H1 (cell line): Measurements from ENCODE around the gene EIF4EBP3. TPM values are rescaled to one million over a fixed set of nuclear protein-coding genes. Genes with fewer than 3 reads are reported as not detected.

Experiments
- CTCF ChIA-PET: fragments of 300-600 bp; sonication (Branson Sonifier 250); formaldehyde crosslinking; loops from one replicate; lab custom pipeline; 2021; ENCODE audit not compliant: partially characterized antibody; lab: Charles Lee
- POLR2A ChIA-PET: fragments of 300-600 bp; sonication (Branson Sonifier 250); formaldehyde crosslinking; loops from one replicate; lab custom pipeline; 2021; ENCODE audit warnings: inconsistent platforms; ENCODE audit not compliant: partially characterized antibody; lab: Charles Lee
- DNase-seq, 2 experiments: peaks; one replicate each; pipeline versions ENCODE4 v3.0.0 to v3.0.0-alpha.2; 2010 to 2022; ENCODE audit warnings: low spot score in 2 of 2, low read depth in 1 of 2, mixed read lengths in 1 of 2
- FAIRE-seq: peaks from 2 replicates; lab custom pipeline; 2011; peaks lifted over from hg19 to GRCh38; lab: Jason Lieb, UNC
- H2AFZ ChIP-seq: 2 replicates; pipeline ENCODE4 v1.8.1; 2012; ENCODE audit warnings: low read length, inconsistent platforms
- H2AK5ac ChIP-seq: 2 replicates; pipeline ENCODE4 v1.6.1; 2013; ENCODE audit warnings: low read depth, low read length
- H2BK120ac ChIP-seq: replicated peaks from 2 replicates; pipeline ENCODE3; 2013; ENCODE audit warnings: low read depth, low read length, inconsistent platforms
- H2BK12ac ChIP-seq: 2 replicates; pipeline ENCODE4 v1.6.1; 2013; ENCODE audit warnings: low read depth, low read length
- H2BK15ac ChIP-seq: 2 replicates; pipeline ENCODE4 v1.6.1; 2013; ENCODE audit warnings: low read length
- H2BK20ac ChIP-seq: 2 replicates; pipeline ENCODE4 v1.6.1; 2013; ENCODE audit warnings: low read length
- H2BK5ac ChIP-seq: 2 replicates; pipeline ENCODE4 v1.6.1; 2013; ENCODE audit warnings: low read depth, low read length
- H3K14ac ChIP-seq: 2 replicates; pipeline ENCODE4 v1.6.1; 2013; ENCODE audit warnings: inconsistent platforms; ENCODE audit not compliant: insufficient read length
- H3K18ac ChIP-seq: 2 replicates; pipeline ENCODE4 v1.6.1; 2013; ENCODE audit warnings: low read length; ENCODE audit errors: extremely low read depth
- H3K23ac ChIP-seq: 2 replicates; pipeline ENCODE4 v1.6.1; 2013; ENCODE audit warnings: inconsistent platforms; ENCODE audit not compliant: insufficient read length
- H3K23me2 ChIP-seq: 2 replicates; pipeline ENCODE4 v1.6.1; 2013; ENCODE audit warnings: low read depth, low read length
- H3K27ac ChIP-seq: 2 replicates; pipeline ENCODE4 v1.6.1; 2011; ENCODE audit warnings: low read depth, low read length, inconsistent platforms
- H3K27me3 ChIP-seq, 4 experiments: replicated peaks in 1 of 4; 1 replicate in 1 of 4; 2 replicates in 3 of 4; pipeline versions ENCODE4 v1.6.1 to v1.8.1; 2011 to 2013; ENCODE audit warnings: low read length in 3 of 4, mild to moderate bottlenecking in 3 of 4, inconsistent platforms in 2 of 4, mixed read lengths in 2 of 4, moderate library complexity in 1 of 4; ENCODE audit not compliant: control insufficient read depth in 3 of 4, insufficient read depth in 3 of 4; ENCODE audit errors: extremely low read depth in 1 of 4
- H3K36me3 ChIP-seq, 4 experiments: 2 replicates each; pipeline versions ENCODE4 v1.6.1 to v1.8.1; 2011 to 2013; ENCODE audit warnings: mild to moderate bottlenecking in 4 of 4, low read length in 3 of 4, moderate library complexity in 2 of 4, control low read depth in 1 of 4, inconsistent platforms in 1 of 4; ENCODE audit not compliant: insufficient read depth in 4 of 4, control insufficient read depth in 2 of 4
- H3K4ac ChIP-seq: replicated peaks from 2 replicates; pipeline ENCODE3; 2013; ENCODE audit warnings: low read length, low read depth, mixed read lengths, inconsistent platforms; ENCODE audit not compliant: insufficient read length
- H3K4me1 ChIP-seq, 4 experiments: replicated peaks in 1 of 4; 1 replicate in 1 of 4; 2 replicates in 3 of 4; pipeline versions ENCODE4 v1.6.1 to v1.8.1; 2011 to 2013; ENCODE audit warnings: low read length in 3 of 4, inconsistent platforms in 2 of 4, mixed read lengths in 1 of 4; ENCODE audit not compliant: insufficient read depth in 4 of 4, control insufficient read depth in 3 of 4
- H3K4me2 ChIP-seq, 2 experiments: 2 replicates each; pipeline versions ENCODE4 v1.6.1 to v1.8.1; 2011 to 2013; ENCODE audit warnings: low read depth in 2 of 2, low read length in 2 of 2, control low read depth in 1 of 2, inconsistent platforms in 1 of 2, mild to moderate bottlenecking in 1 of 2; ENCODE audit not compliant: insufficient read depth in 1 of 2
- H3K4me3 ChIP-seq, 4 experiments: fragments of 200-600, 300-600 bp in 1 of 4; sonication (generic), shearing (Covaris generic), sonication (Bioruptor Twin) in 1 of 4; 2 replicates each; pipeline versions ENCODE4 v1.5.1 to v1.8.1; 2011 to 2016; ENCODE audit warnings: low read length in 4 of 4, low read depth in 3 of 4, control low read depth in 2 of 4, inconsistent platforms in 2 of 4, mild to moderate bottlenecking in 2 of 4, mixed read lengths in 1 of 4, moderate library complexity in 1 of 4; ENCODE audit not compliant: insufficient read depth in 2 of 4; ENCODE audit errors: extremely low read depth in 1 of 4
- H3K56ac ChIP-seq: replicated peaks from 2 replicates; pipeline ENCODE3; 2013; ENCODE audit warnings: low read depth, mild to moderate bottlenecking, mixed read lengths, low read length, inconsistent platforms; ENCODE audit not compliant: insufficient read length
- H3K79me1 ChIP-seq: 2 replicates; pipeline ENCODE4 v1.6.1; 2013; ENCODE audit warnings: low read depth, low read length, control low read depth
- H3K79me2 ChIP-seq, 2 experiments: 2 replicates each; pipeline versions ENCODE4 v1.6.1 to v1.8.1; 2012 to 2013; ENCODE audit warnings: low read length in 2 of 2, mild to moderate bottlenecking in 2 of 2, inconsistent platforms in 1 of 2; ENCODE audit not compliant: insufficient read depth in 2 of 2, control insufficient read depth in 1 of 2
- H3K9ac ChIP-seq, 4 experiments: replicated peaks in 1 of 4; 1 replicate in 1 of 4; 2 replicates in 3 of 4; pipeline versions ENCODE4 v1.6.1 to v1.8.1; 2011 to 2013; ENCODE audit warnings: low read depth in 3 of 4, low read length in 3 of 4, control low read depth in 2 of 4, mild to moderate bottlenecking in 2 of 4, moderate library complexity in 2 of 4, inconsistent platforms in 1 of 4; ENCODE audit errors: extremely low read depth in 1 of 4
- H3K9me3 ChIP-seq, 2 experiments: 2 replicates each; pipeline versions ENCODE4 v1.6.1 to v1.8.1; 2012 to 2013; ENCODE audit warnings: mild to moderate bottlenecking in 2 of 2, moderate library complexity in 2 of 2, control low read depth in 1 of 2, inconsistent platforms in 1 of 2, low read depth in 1 of 2, low read length in 1 of 2, mixed read lengths in 1 of 2; ENCODE audit not compliant: insufficient read depth in 2 of 2
- H4K20me1 ChIP-seq, 2 experiments: replicated peaks in 1 of 2; 2 replicates each; pipeline versions ENCODE3 to v1.8.1; 2011 to 2013; ENCODE audit warnings: inconsistent platforms in 2 of 2, low read length in 2 of 2, mild to moderate bottlenecking in 1 of 2; ENCODE audit not compliant: insufficient read depth in 2 of 2, control insufficient read depth in 1 of 2
- H4K5ac ChIP-seq: 2 replicates; pipeline ENCODE4 v1.6.1; 2013; ENCODE audit warnings: low read length, low read depth, mixed read lengths, inconsistent platforms; ENCODE audit not compliant: insufficient read length
- H4K8ac ChIP-seq: 2 replicates; pipeline ENCODE4 v1.8.0; 2013; ENCODE audit warnings: mild to moderate bottlenecking, moderate library complexity, low read length, inconsistent platforms; ENCODE audit not compliant: insufficient read depth; ENCODE audit errors: extremely low read depth
- H4K91ac ChIP-seq: replicated peaks from 2 replicates; pipeline ENCODE3; 2013; ENCODE audit warnings: low read length, mixed read lengths, inconsistent platforms; ENCODE audit not compliant: insufficient read length
- CBX8 ChIP-seq: fragments of 300-800, 300-1000 bp; sonication (generic); IDR thresholded peaks from 2 replicates; pipeline ENCODE4 v1.7.1; 2016; ENCODE audit warnings: low read depth, low read length, borderline replicate concordance
- CTBP2 ChIP-seq: IDR thresholded peaks from 2 replicates; pipeline ENCODE4 v1.7.0; 2011; ENCODE audit warnings: borderline replicate concordance, mild to moderate bottlenecking, moderate library complexity, mixed read lengths, low read length; ENCODE audit not compliant: insufficient read depth, insufficient read length
- EGR1 ChIP-seq: IDR thresholded peaks from 2 replicates; pipeline ENCODE4 v1.6.1; 2011; ENCODE audit warnings: low read depth, low read length, borderline replicate concordance
- HDAC2 ChIP-seq, 2 experiments: fragments of 300-600 bp in 1 of 2; sonication (generic) in 1 of 2; IDR thresholded peaks; 2 replicates each; pipeline ENCODE4 v1.6.1; 2011 to 2012; ENCODE audit warnings: low read depth in 2 of 2, low read length in 2 of 2, mild to moderate bottlenecking in 2 of 2, moderate library complexity in 2 of 2, borderline replicate concordance in 1 of 2, inconsistent platforms in 1 of 2
- JUN ChIP-seq: IDR thresholded peaks from 2 replicates; pipeline ENCODE4 v1.6.1; 2011; ENCODE audit warnings: low read depth, mild to moderate bottlenecking, improper control_type of control experiment, low read length
- KDM4A ChIP-seq: IDR thresholded peaks from one replicate; pipeline ENCODE4 v1.7.1; 2012; ENCODE audit warnings: low read depth, mild to moderate bottlenecking, moderate library complexity, low read length, inconsistent platforms; ENCODE audit not compliant: severe bottlenecking
- POU5F1 ChIP-seq: IDR thresholded peaks from 2 replicates; pipeline ENCODE4 v1.6.1; 2011; ENCODE audit warnings: low read depth, mild to moderate bottlenecking, low read length, moderate library complexity
- RAD21 ChIP-seq, 2 experiments: IDR thresholded peaks in 1 of 2; conservative IDR thresholded peaks in 1 of 2; 2 replicates each; pipeline ENCODE4 v1.6.1; 2011; ENCODE audit warnings: low read depth in 2 of 2, low read length in 2 of 2, improper control_type of control experiment in 1 of 2, inconsistent platforms in 1 of 2, mild to moderate bottlenecking in 1 of 2, moderate library complexity in 1 of 2
- RFX5 ChIP-seq: IDR thresholded peaks from 2 replicates; pipeline ENCODE4 v1.6.1; 2011; ENCODE audit warnings: low read depth, low read length, improper control_type of control experiment, borderline replicate concordance
- SAP30 ChIP-seq: fragments of 300-600 bp; sonication (generic); IDR thresholded peaks from 2 replicates; pipeline ENCODE4 v1.7.1; 2012; ENCODE audit warnings: low read length, moderate library complexity, mild to moderate bottlenecking, inconsistent platforms; ENCODE audit not compliant: insufficient read depth, insufficient replicate concordance
- SUZ12 ChIP-seq: fragments of 200-600 bp; sonication (generic); IDR thresholded peaks from 2 replicates; pipeline ENCODE4 v1.6.1; 2012; ENCODE audit warnings: mild to moderate bottlenecking, inconsistent platforms, low read length, moderate library complexity, mixed read lengths
- TAF1 ChIP-seq: IDR thresholded peaks from 2 replicates; pipeline ENCODE4 v1.6.1; 2011; ENCODE audit warnings: mild to moderate bottlenecking, low read depth, low read length
- TAF7 ChIP-seq: optimal IDR thresholded peaks from 2 replicates; pipeline ENCODE3; 2011; ENCODE audit warnings: low read depth, mild to moderate bottlenecking, inconsistent platforms, low read length, moderate library complexity, borderline replicate concordance
- WGBS, 2 experiments: shearing (Covaris generic) in 1 of 2; methylation state at CpG; one replicate each; pipeline versions ENCODE4 v1.1.6 to v1.1.7; 2013 to 2015; ENCODE audit warnings: low lambda C conversion rate in 2 of 2, mixed read lengths in 2 of 2, inconsistent platforms in 1 of 2, low coverage in 1 of 2, missing lambda C conversion rate in 1 of 2; ENCODE audit not compliant: insufficient replicate concordance in 2 of 2, insufficient coverage in 1 of 2, insufficient read length in 1 of 2; ENCODE audit errors: extremely low coverage in 1 of 2, missing lambda C conversion rate in 1 of 2; 5-methylcytosine and 5-hydroxymethylcytosine counted together
- polyA plus RNA-seq, 7 experiments: library from polyadenylated mRNA; depleted of rRNA in 3 of 7; stranded (reverse) in 5 of 7; unstranded in 2 of 7; fragments of >200 nt in 5 of 7; fragments of 200-250 nt in 2 of 7; gene quantifications; 1 replicate in 5 of 7; 2 replicates in 1 of 7; 4 replicates in 1 of 7; pipeline versions ENCODE4 v1.2.1 to v1.2.3, GENCODE V29; 2011 to 2013; ENCODE audit warnings: missing spikeins in 2 of 7, mixed read lengths in 2 of 7
- total RNA-seq: library from RNA; stranded (reverse); fragmentation: NEBNext Ultra II Directional; extraction: Animal tissue kit (Norgen Biotek cat#: 25700); gene quantifications from 2 replicates; pipeline ENCODE4 v1.2.1, GENCODE V29; 2021

EIF4EBP3 gene
- total and polyA plus RNA-seq, 2 of the 8 experiments (the other 6 are each of a cell fraction or from before 2014, with no cell fraction given), result 11.1 to 11.7 TPM

DNA sequence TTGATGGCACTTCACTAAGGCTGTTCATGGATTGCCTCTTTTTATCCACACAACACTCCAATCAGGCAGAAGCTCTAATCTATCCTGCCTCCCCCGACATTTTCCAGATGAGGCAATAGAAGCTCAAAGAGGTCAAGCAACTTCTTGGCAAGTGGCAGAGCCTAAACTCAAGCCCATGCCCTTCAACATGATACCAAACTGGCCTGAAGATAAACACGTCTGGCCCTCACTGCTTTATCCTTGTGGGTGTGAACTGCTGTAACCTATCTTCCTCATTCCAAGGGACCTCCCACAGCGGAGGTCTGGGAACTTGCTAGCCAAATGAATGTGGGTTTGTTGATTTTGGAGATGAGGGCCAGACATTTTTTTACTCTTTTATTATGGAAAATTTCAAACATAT, 26.7 kb downstream of the EIF4EBP3 start:
- no peaks in the 10 kb centered on the region for H3K27me3 ChIP-seq
- H2AK5ac ChIP-seq, result no peak overlapping the region
- H4K20me1 ChIP-seq, result no peaks in the 10 kb centered on the region
- H3K36me3 ChIP-seq, result no peaks in the 10 kb centered on the region
- no peak overlapping the region for H3K18ac ChIP-seq
- no peak overlapping the region for H2BK15ac ChIP-seq
- H3K4ac ChIP-seq, result no peak overlapping the region
- H2BK20ac ChIP-seq, result no peak overlapping the region
- H3K79me2 ChIP-seq, result no peaks in the 10 kb centered on the region
- H3K4me1 ChIP-seq, result no peaks in the 10 kb centered on the region
- no peak overlapping the region for H3K14ac ChIP-seq
- H3K23me2 ChIP-seq, result no peaks in the 10 kb centered on the region
- no peak overlapping the region for H2AFZ ChIP-seq
- no peak overlapping the region for H3K4me3 ChIP-seq
- ChIA-PET POLR2A (interaction anchor here (1.0 to 10.0 kb wide), 3 partner anchors 20 to 74 kb away, joined by 3 to 94 read pairs (median 4); partner anchors contain the start of genes EIF4EBP3, IK and NDUFA2), CTCF (interaction anchor here (0.7 to 1.5 kb wide), 6 partner anchors 22 to 73 kb away, joined by 3 to 6 read pairs (median 4); partner anchors contain the start of genes IK and NDUFA2)
- no peak overlapping the region for H3K23ac ChIP-seq
- H3K9ac ChIP-seq, result no peak overlapping the region
- no peaks in the 10 kb centered on the region for H3K79me1 ChIP-seq
- WGBS, 2 experiments, result 85% methylated on average over 3 of the region's 3 CpGs; no CpG with 5 or more reads in 1 of the 2 experiments
- no peak for FAIRE-seq
- no peak for DNase-seq
- no peaks in the 10 kb centered on the region for H3K9me3 ChIP-seq
- no peak overlapping the region for H3K56ac ChIP-seq
- no peak overlapping the region for H2BK5ac ChIP-seq
- no peak overlapping the region for H2BK12ac ChIP-seq
- no peak overlapping the region for H2BK120ac ChIP-seq
- H3K27ac ChIP-seq, result no peak overlapping the region
- H4K91ac ChIP-seq, result no peak overlapping the region
- no peak overlapping the region for H3K4me2 ChIP-seq
- no peak overlapping the region for H4K8ac ChIP-seq
- no peak overlapping the region for H4K5ac ChIP-seq
- TF ChIP-seq POU5F1, result no peak
- no peak for TF ChIP-seq TAF1
- no peak for TF ChIP-seq KDM4A
- no peak for TF ChIP-seq CTBP2
- TF ChIP-seq SUZ12, result no peak
- no peak for TF ChIP-seq TAF7
- TF ChIP-seq CBX8, result no peak
- TF ChIP-seq RFX5, result no peak
- TF ChIP-seq JUN, result no peak
- TF ChIP-seq HDAC2 (IDR thresholded peaks at IDR 0.05; ENCODE audit: borderline replicate concordance in 1 of 2, low read depth in 2 of 2, low read length in 2 of 2), result no peak
- no peak for TF ChIP-seq SAP30
- no peak for TF ChIP-seq EGR1
- TF ChIP-seq RAD21 (IDR thresholded peaks at IDR 0.05 in 1 of 2, conservative IDR thresholded peaks at IDR 0.05 in 1 of 2; ENCODE audit: low read depth in 2 of 2, low read length in 2 of 2), result no peak
